HG03045 (cell line): ENCODE measurements around the gene RAF1.
"Not testable (repeated sequence)": the region's sequence is repeated elsewhere in the genome, so short reads cannot be mapped to it uniquely, and the experiment has no call there.

ENCODE experiments used
- ATAC-seq: cut with Tn5 transposase; IDR thresholded peaks from one replicate; pipeline ENCODE4 v1.9.1; 2021; ENCODE audit warnings: mild to moderate bottlenecking, moderate library complexity; ENCODE audit not compliant: unreplicated experiment

RAF1 gene

GRCh38 chr3:12677616-12678015 is 13.7 kb upstream of the RAF1 start:
- ATAC-seq = no peak

- ATAC-seq = no peak
These were observed 11.3 kb upstream of the RAF1 start for GRCh38 chr3:12675115-12675810.

GRCh38 chr3:12673956-12674736 is 10.2 kb upstream of the RAF1 start:
- not testable (repeated sequence) for ATAC-seq

- no peak for ATAC-seq
These were observed 7.2 kb upstream of the RAF1 start for GRCh38 chr3:12671120-12671450.

- ATAC-seq = no peak
These were observed 6.6 kb upstream of the RAF1 start for GRCh38 chr3:12670365-12671119.

- peak; percentile 50 for ATAC-seq
These were observed 449 bp downstream of the RAF1 start for GRCh38 chr3:12663401-12663935.

- ATAC-seq = no peak
These were observed 1.1 kb downstream of the RAF1 start for GRCh38 chr3:12662593-12663400.

- no peak for ATAC-seq
These were observed 1.9 kb downstream of the RAF1 start for GRCh38 chr3:12661926-12662592.

GRCh38 chr3:12661375-12661774 is 2.5 kb downstream of the RAF1 start:
- ATAC-seq = not testable (repeated sequence)

GRCh38 chr3:12660196-12660595 is 3.7 kb downstream of the RAF1 start:
- no peak for ATAC-seq

- ATAC-seq = no peak
These were observed 4.5 kb downstream of the RAF1 start for GRCh38 chr3:12659316-12660015.

GRCh38 chr3:12658593-12659058 is 5.3 kb downstream of the RAF1 start:
- no peak for ATAC-seq

GRCh38 chr3:12656850-12657249 is 7.1 kb downstream of the RAF1 start:
- ATAC-seq = no peak

GRCh38 chr3:12656193-12656592 is 7.7 kb downstream of the RAF1 start:
- ATAC-seq = no peak

GRCh38 chr3:12655701-12656100 is 8.2 kb downstream of the RAF1 start:
- ATAC-seq = no peak

GRCh38 chr3:12653747-12654146 is 10.2 kb downstream of the RAF1 start:
- ATAC-seq = no peak

GRCh38 chr3:12648384-12648959 is 15.4 kb downstream of the RAF1 start:
- ATAC-seq = no peak

- no peak for ATAC-seq
These were observed 19.5 kb downstream of the RAF1 start for GRCh38 chr3:12644331-12644937.

GRCh38 chr3:12643724-12644123 is 20.2 kb downstream of the RAF1 start:
- ATAC-seq = no peak
